Measurements from ENCODE around the gene RIPOR2. TPM values are rescaled to one million over a fixed set of nuclear protein-coding genes. Genes with fewer than 3 reads are reported as not detected.

The RIPOR2 gene
- polyA plus RNA-seq, 3 donors = 154 to 181 (median 179) TPM

- H3K27ac Mint-ChIP-seq = peak overlapping the region in 2 of 7 donors; percentile 0 to 38
- H3K4me3 ChIP-seq (replicated peaks in 1 of 3; ENCODE audit: low read depth in 2 of 3, low read length in 3 of 3) = no peak overlapping the region
- H3K36me3 ChIP-seq (replicated peaks in 1 of 2; ENCODE audit: control insufficient read depth in 1 of 2, insufficient read depth in 2 of 2, low read length in 2 of 2) = peaks cover 97 to 100% of the 10 kb centered on the region in 2 donors
- no peaks in the 10 kb centered on the region for H3K9me3 Mint-ChIP-seq
- peaks cover 11% of the 10 kb centered on the region for H3K79me2 ChIP-seq (ENCODE audit: insufficient read depth, low read length)
- DNase-seq = no peak
- H4K20me1 ChIP-seq (ENCODE audit: insufficient read depth, low read length) = peaks cover 100% of the 10 kb centered on the region
- peak overlapping the region in 1 of 2 donors; percentile 12 for H3K27ac ChIP-seq (ENCODE audit: low read depth in 1 of 2, low read length in 2 of 2)
- H3K4me2 ChIP-seq (replicated peaks; ENCODE audit: extremely low read depth, low read length, poor library complexity, severe bottlenecking) = no peak overlapping the region
- intact Hi-C loops (cut with micrococcal nuclease) = no loop called here
- no peak for TF ChIP-seq CTCF (IDR thresholded peaks at IDR 0.05)
- H3K4me3 Mint-ChIP-seq = no peak overlapping the region
- WGBS (ENCODE audit: insufficient coverage) = 88% methylated on average over 1 of the region's 3 CpGs
- no peak overlapping the region for H2AFZ ChIP-seq (ENCODE audit: insufficient read depth, low read depth, low read length, poor library complexity, severe bottlenecking)
- peaks cover 8% of the 10 kb centered on the region for H3K4me1 Mint-ChIP-seq
- H3K4me1 ChIP-seq (ENCODE audit: control insufficient read depth in 1 of 2, insufficient read depth in 2 of 2, low read length in 2 of 2) = peaks cover 0 to 2% of the 10 kb centered on the region in 2 donors
- no peak overlapping the region for H3K9ac ChIP-seq (ENCODE audit: insufficient read depth, low read length, poor library complexity, severe bottlenecking)
- no peaks in the 10 kb centered on the region for H3K27me3 Mint-ChIP-seq (ENCODE audit: low read depth in 3 of 3)
- no peaks in the 10 kb centered on the region for H3K27me3 ChIP-seq (ENCODE audit: control insufficient read depth in 2 of 2, insufficient read depth in 2 of 2, low read length in 2 of 2)
- H3K36me3 Mint-ChIP-seq = peaks cover 83 to 99% of the 10 kb centered on the region in 2 donors
- no peaks in the 10 kb centered on the region for H3K9me3 ChIP-seq (replicated peaks in 1 of 2; ENCODE audit: control insufficient read depth in 1 of 2, insufficient read depth in 1 of 2, low read length in 2 of 2)
Measured at GRCh38 chr6:24867104-24867703, 68.6 kb downstream of the RIPOR2 start.

DNA sequence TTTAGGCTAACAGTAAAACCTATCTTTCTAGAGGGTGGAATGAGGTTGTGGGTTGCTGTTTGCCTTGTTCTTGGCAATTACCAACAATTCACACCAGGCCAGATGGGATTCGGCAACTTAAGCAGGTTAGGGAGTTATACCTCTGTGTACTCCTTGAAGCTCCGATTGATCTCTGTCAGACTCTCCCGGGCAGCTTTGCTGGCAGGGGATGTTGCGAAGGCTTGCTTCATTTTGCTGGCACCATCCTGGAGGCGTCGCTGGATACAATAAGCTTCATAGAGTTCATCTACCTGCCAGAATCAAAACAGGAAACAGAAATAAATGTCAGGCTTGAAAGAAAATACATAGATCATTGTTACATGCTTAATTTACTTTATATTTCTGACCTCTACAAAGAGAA, 70.6 kb downstream of the RIPOR2 start:
- no peaks in the 10 kb centered on the region for H3K9me3 Mint-ChIP-seq
- no peaks in the 10 kb centered on the region for H3K9me3 ChIP-seq (replicated peaks in 1 of 2; ENCODE audit: control insufficient read depth in 1 of 2, insufficient read depth in 1 of 2, low read length in 2 of 2)
- peak overlapping the region in 2 of 7 donors; percentile 43 to 50 for H3K27ac Mint-ChIP-seq
- intact Hi-C loops (cut with micrococcal nuclease) = no loop called here
- H3K36me3 ChIP-seq (replicated peaks in 1 of 2; ENCODE audit: control insufficient read depth in 1 of 2, insufficient read depth in 2 of 2, low read length in 2 of 2) = peaks cover 97 to 100% of the 10 kb centered on the region in 2 donors
- H3K9ac ChIP-seq (ENCODE audit: insufficient read depth, low read length, poor library complexity, severe bottlenecking) = no peak overlapping the region
- peaks cover 7 to 16% of the 10 kb centered on the region in 2 donors for H3K4me1 ChIP-seq (ENCODE audit: control insufficient read depth in 1 of 2, insufficient read depth in 2 of 2, low read length in 2 of 2)
- DNase-seq = no peak
- H3K27ac ChIP-seq (ENCODE audit: low read depth in 1 of 2, low read length in 2 of 2) = no peak overlapping the region
- H3K27me3 Mint-ChIP-seq (ENCODE audit: low read depth in 3 of 3) = no peaks in the 10 kb centered on the region
- H3K4me2 ChIP-seq (replicated peaks; ENCODE audit: extremely low read depth, low read length, poor library complexity, severe bottlenecking) = no peak overlapping the region
- peaks cover 85 to 100% of the 10 kb centered on the region in 2 donors for H3K36me3 Mint-ChIP-seq
- peaks cover 100% of the 10 kb centered on the region for H4K20me1 ChIP-seq (ENCODE audit: insufficient read depth, low read length)
- H2AFZ ChIP-seq (ENCODE audit: insufficient read depth, low read depth, low read length, poor library complexity, severe bottlenecking) = no peak overlapping the region
- H3K4me1 Mint-ChIP-seq = peaks cover 24% of the 10 kb centered on the region
- no peak for TF ChIP-seq CTCF (IDR thresholded peaks at IDR 0.05)
- WGBS (ENCODE audit: insufficient coverage) = 92% methylated on average over 3 of the region's 6 CpGs
- no peak overlapping the region for H3K4me3 Mint-ChIP-seq
- peaks cover 20% of the 10 kb centered on the region for H3K79me2 ChIP-seq (ENCODE audit: insufficient read depth, low read length)
- H3K27me3 ChIP-seq (ENCODE audit: control insufficient read depth in 2 of 2, insufficient read depth in 2 of 2, low read length in 2 of 2) = no peaks in the 10 kb centered on the region
- H3K4me3 ChIP-seq (replicated peaks in 1 of 3; ENCODE audit: low read depth in 2 of 3, low read length in 3 of 3) = no peak overlapping the region

Measured in CD14-positive monocyte (primary cell).